SK-N-SH (cell line): ENCODE measurements around the gene TTC23.

Experiments
- CHD2 ChIP-seq: fragments of 150-350 bp; IDR thresholded peaks from 2 replicates; pipeline ENCODE4 v1.6.1; 2018; ENCODE audit warnings: low read length; ENCODE audit not compliant: partially characterized antibody
- EZH2phosphoT487 ChIP-seq: fragments of 200-600 bp; sonication (generic); IDR thresholded peaks from 2 replicates; pipeline ENCODE4 v1.6.1; 2017; ENCODE audit warnings: low read depth, mixed run types, mild to moderate bottlenecking, antibody characterized with exemption, moderate library complexity, borderline replicate concordance
- FOSL2 ChIP-seq: IDR thresholded peaks from 2 replicates; pipeline ENCODE4 v1.4.0; 2012; ENCODE audit warnings: low read depth, mild to moderate bottlenecking, moderate library complexity, borderline replicate concordance
- FOXM1 ChIP-seq: IDR thresholded peaks from 2 replicates; pipeline ENCODE4 v1.4.0; 2012; ENCODE audit warnings: low read depth, mild to moderate bottlenecking
- POLR2AphosphoS5 ChIP-seq: IDR thresholded peaks from 2 replicates; pipeline ENCODE4 v1.6.1; 2012; ENCODE audit warnings: low read depth, low read length
- RAD21 ChIP-seq: IDR thresholded peaks from 2 replicates; pipeline ENCODE4 v1.6.1; 2012; ENCODE audit warnings: mild to moderate bottlenecking, low read length
- RFX5 ChIP-seq: IDR thresholded peaks from 2 replicates; pipeline ENCODE4 v1.6.1; 2012; ENCODE audit warnings: mild to moderate bottlenecking, improper control_type of control experiment, low read length
- SMC3 ChIP-seq: IDR thresholded peaks from 2 replicates; pipeline ENCODE4 v1.6.1; 2012; ENCODE audit warnings: low read depth, low read length, improper control_type of control experiment
- YY1 ChIP-seq: IDR thresholded peaks from 2 replicates; pipeline ENCODE4 v1.4.0; 2012; ENCODE audit warnings: low read depth, mild to moderate bottlenecking
- TF ChIP-seq, protein P1 (sequence below): fragments of 200-600 bp; sonication (generic); IDR thresholded peaks from 2 replicates; pipeline ENCODE4 v1.6.1; 2017; ENCODE audit warnings: antibody characterized with exemption, mild to moderate bottlenecking, moderate library complexity
- TF ChIP-seq, protein P2 (sequence below): IDR thresholded peaks from 2 replicates; pipeline ENCODE4; 2012
- TF ChIP-seq, protein P3 (sequence below): IDR thresholded peaks from 2 replicates; pipeline ENCODE4 v1.6.1; 2012; ENCODE audit warnings: mild to moderate bottlenecking, low read depth, low read length, moderate library complexity

DNA sequence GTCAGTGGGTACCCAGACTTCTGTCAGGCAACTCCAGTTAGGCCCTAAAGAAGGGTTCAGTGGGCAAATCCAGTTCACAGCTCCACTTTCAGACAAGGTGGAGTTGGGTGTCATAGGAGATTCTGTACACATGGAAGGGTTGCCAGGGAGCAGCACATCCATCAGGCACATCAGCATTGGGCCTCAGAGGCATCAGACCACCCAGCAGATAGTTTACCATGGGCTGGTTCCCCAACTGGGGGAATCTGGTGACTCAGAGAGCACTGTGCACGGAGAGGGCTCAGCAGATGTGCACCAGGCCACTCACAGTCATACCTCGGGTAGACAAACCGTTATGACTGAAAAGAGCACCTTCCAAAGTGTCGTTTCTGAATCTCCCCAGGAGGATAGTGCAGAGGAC is 117.3 kb downstream of the TTC23 start:
- TF ChIP-seq, protein P1, sequence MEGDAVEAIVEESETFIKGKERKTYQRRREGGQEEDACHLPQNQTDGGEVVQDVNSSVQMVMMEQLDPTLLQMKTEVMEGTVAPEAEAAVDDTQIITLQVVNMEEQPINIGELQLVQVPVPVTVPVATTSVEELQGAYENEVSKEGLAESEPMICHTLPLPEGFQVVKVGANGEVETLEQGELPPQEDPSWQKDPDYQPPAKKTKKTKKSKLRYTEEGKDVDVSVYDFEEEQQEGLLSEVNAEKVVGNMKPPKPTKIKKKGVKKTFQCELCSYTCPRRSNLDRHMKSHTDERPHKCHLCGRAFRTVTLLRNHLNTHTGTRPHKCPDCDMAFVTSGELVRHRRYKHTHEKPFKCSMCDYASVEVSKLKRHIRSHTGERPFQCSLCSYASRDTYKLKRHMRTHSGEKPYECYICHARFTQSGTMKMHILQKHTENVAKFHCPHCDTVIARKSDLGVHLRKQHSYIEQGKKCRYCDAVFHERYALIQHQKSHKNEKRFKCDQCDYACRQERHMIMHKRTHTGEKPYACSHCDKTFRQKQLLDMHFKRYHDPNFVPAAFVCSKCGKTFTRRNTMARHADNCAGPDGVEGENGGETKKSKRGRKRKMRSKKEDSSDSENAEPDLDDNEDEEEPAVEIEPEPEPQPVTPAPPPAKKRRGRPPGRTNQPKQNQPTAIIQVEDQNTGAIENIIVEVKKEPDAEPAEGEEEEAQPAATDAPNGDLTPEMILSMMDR = no peak
- TF ChIP-seq, protein P2, sequence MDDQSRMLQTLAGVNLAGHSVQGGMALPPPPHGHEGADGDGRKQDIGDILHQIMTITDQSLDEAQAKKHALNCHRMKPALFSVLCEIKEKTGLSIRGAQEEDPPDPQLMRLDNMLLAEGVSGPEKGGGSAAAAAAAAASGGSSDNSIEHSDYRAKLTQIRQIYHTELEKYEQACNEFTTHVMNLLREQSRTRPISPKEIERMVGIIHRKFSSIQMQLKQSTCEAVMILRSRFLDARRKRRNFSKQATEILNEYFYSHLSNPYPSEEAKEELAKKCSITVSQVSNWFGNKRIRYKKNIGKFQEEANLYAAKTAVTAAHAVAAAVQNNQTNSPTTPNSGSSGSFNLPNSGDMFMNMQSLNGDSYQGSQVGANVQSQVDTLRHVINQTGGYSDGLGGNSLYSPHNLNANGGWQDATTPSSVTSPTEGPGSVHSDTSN = no peak
- TF ChIP-seq RAD21 (no peak), EZH2phosphoT487 (no peak), FOSL2 (no peak), FOXM1 (no peak), SMC3 (no peak), YY1 (no peak), RFX5 (no peak), POLR2AphosphoS5 (no peak), CHD2 (no peak)
- TF ChIP-seq, protein P3, sequence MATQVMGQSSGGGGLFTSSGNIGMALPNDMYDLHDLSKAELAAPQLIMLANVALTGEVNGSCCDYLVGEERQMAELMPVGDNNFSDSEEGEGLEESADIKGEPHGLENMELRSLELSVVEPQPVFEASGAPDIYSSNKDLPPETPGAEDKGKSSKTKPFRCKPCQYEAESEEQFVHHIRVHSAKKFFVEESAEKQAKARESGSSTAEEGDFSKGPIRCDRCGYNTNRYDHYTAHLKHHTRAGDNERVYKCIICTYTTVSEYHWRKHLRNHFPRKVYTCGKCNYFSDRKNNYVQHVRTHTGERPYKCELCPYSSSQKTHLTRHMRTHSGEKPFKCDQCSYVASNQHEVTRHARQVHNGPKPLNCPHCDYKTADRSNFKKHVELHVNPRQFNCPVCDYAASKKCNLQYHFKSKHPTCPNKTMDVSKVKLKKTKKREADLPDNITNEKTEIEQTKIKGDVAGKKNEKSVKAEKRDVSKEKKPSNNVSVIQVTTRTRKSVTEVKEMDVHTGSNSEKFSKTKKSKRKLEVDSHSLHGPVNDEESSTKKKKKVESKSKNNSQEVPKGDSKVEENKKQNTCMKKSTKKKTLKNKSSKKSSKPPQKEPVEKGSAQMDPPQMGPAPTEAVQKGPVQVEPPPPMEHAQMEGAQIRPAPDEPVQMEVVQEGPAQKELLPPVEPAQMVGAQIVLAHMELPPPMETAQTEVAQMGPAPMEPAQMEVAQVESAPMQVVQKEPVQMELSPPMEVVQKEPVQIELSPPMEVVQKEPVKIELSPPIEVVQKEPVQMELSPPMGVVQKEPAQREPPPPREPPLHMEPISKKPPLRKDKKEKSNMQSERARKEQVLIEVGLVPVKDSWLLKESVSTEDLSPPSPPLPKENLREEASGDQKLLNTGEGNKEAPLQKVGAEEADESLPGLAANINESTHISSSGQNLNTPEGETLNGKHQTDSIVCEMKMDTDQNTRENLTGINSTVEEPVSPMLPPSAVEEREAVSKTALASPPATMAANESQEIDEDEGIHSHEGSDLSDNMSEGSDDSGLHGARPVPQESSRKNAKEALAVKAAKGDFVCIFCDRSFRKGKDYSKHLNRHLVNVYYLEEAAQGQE = no peak
